NCI-H2107 treated with DMSO at 0.1 percent for 48 hours (cell line): ENCODE measurements around the gene HMX3.

Source experiments
- DNase-seq: peaks from one replicate; lab custom pipeline; 2025; ENCODE audit not compliant: unreplicated experiment; lab: John Stamatoyannopoulos, UW

Gene HMX3

DNA sequence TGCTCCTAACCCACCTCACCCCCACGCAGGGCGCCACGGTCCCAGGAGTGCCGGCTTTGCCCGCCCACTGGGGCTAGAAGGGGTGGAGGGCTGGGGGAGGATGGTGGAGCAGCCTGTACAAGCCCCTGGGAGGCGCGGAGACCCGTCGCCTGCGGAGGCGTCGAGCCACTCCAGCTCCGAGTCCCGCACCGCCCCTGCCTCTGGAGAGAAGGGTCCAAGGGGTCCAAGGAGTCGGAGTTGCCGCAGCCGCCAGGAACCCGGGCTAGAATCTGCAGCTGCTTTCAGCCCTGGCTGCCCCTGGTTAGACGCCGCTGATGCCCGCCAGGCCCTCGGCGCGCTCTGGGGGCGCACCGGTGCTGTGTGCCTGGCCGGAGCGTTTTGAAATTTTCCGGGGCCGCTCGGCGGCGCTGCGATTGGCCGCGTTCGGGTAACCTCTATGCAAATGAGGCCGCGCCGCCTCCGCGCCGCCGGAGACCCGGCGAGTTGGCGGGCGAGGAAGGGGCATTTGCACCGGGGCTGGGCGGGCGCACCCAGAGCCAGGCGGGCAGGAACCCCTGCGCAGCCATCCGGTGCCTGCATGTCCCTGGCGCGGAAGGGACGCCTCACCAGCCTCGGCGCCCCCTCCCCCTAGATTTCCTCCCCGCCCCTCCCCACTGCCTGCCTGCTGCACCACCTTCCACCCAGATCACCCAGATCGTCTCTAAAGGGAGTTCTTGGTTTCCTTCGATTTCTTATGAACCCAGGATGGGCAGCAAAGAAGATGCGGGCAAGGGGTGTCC lies 12.1 kb downstream of the HMX3 start, which contains the start of gene HMX2:
TSS of gene HMX2 (plus strand) at position 502 of the 779 bp plus-strand sequence. CDS start at position 745, 243 bp downstream.
- no peak for DNase-seq

DNA sequence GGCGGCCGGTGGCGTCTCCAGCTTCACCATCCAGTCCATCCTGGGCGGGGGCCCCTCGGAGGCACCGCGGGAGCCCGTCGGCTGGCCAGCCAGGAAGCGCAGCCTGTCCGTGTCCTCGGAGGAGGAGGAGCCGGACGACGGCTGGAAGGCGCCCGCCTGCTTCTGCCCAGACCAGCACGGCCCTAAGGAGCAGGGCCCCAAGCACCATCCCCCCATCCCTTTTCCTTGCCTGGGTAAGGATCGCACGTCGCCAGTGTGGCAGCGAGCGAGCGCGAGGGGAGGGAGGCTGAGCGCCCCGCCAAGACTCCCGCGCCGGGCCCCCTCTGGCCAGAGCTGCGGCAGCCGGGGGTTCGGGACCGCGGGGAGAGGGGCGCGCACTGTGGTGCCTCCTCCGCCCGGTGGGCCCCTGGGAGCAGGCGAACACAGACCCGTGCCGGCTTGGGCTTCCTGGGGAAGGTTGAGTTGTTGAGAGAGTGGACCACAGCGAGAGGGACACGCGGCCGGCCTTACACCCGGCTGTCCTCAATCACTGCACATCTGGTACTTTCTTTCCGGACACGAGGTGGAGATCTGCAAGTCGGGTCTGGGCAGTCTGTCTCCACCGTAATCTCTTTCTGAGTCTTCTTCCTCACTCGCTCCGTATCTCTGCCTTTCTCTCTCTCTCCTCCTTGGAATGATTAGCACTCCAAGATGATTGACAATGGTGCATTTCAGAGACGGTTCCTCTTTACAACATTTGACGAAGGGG lies 12.8 kb downstream of the HMX3 start:
- no peak for DNase-seq

DNA sequence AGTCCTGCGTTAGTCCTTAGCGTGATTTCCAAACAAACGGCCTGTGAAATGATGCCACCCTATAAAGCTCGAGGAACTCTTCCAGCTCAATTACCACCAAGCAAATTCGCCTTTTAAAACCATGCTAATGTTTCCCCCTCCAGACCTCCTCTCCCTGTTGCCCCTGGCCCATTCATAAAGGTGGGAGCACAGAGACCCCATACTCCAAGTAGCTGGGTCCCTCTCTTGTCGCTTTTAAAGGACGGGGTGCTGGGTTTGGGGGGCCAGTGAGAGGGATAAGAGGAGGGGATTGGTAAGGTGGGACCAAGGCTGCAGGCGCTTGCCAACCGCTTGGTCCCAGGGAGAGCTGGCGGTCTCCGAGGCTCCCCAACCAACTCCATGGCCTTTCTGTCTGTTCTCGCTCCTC lies 13.4 kb downstream of the HMX3 start:
- no peak for DNase-seq

DNA sequence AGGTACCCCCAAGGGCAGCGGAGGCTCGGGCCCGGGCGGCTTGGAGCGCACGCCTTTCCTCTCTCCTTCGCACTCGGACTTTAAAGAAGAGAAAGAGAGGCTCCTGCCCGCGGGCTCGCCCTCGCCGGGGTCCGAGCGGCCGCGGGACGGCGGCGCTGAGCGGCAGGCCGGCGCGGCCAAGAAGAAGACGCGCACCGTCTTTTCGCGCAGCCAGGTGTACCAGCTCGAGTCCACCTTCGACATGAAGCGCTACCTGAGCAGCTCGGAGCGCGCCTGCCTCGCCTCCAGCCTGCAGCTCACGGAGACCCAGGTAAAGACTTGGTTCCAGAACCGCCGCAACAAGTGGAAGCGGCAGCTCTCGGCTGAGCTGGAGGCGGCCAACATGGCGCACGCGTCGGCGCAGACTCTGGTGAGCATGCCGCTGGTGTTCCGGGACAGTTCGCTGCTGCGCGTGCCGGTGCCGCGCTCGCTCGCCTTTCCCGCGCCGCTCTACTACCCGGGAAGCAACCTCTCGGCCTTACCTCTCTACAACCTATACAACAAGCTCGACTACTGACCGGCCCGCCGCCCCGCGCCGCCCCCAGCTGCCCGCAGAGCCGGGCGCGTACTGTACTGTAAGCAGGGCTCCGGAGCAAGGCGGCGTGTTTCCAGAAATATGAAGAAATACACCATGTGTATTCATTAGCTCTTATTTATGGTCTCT lies 13.9 kb downstream of the HMX3 start:
- DNase-seq = no peak

DNA sequence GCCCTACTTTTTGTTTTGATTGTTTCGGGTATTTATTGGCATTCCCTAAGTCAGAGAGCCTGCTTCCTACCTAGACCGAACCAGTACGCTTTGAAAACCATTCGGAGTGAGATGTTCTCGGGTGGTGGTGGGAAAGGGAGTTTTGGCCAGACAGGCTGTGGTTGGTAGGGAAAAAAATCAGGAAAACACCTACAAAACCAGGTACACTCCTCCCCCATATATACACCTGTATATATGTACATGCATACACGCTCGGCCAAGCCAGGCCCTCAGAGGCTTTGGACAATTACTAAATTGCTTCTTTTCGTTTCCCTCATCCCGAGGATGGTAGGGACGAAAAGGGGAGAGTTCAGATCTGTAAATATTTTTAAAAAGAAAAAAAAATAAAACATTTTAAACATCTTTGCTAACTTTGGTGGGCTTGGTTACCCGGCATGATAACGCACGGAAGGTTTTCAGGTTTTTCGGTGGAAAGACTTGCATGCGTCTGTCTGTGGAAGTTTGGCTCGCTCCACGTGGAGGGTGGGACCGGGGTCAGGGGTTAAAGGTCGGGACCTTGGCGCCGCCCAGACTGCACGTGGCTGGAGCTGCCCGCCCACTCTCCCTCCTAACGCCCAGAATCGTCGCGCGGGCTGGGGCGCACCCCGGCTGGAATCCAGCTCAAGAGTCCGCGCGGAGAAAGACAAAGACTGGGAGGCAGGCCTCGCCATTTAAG lies 14.7 kb downstream of the HMX3 start:
- DNase-seq = no peak

DNA sequence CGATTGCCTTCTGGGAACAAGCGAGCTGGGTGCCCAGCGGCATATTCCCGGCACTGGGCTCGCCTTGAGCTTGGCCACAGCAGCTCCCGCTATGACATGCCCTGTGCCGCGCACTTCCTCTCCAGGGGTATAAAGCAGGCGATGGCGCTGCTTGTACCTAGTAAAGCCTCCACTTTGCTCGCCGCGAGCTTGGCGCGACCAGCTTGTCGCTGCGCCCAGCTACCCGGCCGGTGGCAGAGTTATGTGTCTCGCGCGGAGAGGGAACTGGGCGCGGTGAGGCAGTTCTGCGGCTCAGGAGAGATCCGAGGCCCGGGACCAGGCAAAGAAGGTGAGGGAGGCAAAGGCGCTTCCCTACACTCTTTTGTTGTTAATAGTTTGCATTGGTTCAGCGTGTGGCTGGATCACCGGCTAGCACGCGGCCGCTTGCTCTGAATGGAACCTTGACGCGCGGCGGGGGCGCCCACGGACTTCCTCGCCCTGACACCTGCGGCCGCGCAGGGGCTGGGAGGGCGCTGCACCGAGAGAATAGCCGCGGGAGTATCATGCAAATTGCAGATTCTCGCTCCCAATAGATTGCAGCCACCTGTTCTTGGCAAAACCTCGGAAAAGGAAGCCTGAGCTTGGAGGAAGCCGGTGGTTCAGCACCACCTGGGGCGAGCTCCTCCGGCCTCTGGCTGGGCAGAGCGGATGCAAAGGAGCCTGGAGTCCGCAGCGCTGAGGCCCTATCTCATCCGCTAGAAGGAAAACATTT lies 15.4 kb downstream of the HMX3 start:
- no peak for DNase-seq

DNA sequence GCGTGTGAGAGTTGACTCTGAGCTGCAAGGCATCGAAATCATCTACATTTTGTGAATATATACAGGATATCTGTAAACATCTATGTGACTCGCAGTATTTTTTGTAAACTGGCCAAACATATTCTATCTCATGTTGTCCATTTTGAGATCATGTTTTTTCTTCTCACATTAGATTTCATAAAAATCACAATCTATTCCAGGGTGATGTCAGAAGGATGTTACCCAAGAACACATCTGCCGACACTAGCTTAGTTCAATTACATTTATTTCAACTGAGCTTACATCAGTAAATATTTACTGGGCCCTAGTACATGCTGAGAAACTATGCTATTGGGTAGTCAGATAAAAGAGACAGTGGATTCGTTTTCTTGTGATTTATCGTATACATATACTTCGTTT lies 16.0 kb downstream of the HMX3 start:
- DNase-seq = no peak

DNA sequence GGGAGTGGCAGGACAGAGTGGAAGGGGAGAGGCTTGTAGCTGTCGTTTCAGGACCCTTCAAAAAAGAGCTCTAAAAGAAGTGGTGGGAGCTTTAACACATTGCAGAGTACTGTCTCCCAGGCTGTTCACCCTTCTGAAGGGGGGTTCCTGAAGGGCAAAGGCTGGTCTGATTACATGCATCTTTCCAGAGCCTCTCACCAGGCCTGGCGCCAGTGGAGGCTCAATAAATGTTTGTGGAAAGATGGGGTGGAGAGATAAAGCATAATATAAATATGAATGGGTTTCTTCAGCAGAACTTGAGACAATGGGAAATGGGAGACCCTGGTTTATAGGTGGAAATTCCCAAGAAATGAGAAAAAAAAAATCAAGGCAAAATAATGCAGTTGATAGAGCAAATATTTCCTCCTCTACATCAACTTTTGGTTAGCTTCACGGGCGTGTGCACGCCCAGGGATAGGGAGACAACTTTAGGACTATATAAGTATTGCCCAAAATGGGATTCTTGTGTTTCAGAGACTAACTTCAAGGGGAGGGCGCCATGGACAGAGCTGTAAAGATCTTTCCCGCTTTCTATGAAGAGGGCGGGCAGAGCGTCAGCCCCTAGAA lies 17.8 kb downstream of the HMX3 start:
- DNase-seq = no peak

DNA sequence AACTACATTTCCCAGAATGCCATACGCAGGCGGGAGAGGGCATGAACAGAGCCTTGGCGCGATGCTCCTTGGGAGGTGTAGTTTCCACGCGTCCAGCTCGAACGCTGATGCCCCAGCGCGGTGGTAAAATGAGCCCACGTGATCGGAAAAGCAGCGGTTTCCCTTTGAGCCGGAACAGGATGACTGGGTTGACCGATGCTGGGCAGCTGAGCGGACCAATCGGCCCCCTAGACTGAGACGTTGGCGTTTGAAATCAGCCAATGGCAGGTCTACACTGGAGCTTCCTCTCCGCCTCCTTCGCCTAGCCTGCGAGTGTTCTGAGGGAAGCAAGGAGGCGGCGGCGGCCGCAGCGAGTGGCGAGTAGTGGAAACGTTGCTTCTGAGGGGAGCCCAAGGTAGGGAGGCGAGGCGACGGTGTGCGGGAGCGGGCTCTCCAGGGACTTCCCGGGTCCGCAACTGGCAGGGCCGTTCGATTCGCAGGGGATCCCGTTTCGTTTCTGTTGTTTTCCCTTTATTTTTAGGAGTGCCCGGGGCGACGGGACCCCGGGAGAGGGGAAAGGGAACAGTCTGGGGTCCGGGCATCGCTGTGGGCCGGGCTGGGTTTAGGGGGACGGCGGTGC lies 18.4 kb downstream of the HMX3 start, which contains the start of gene BUB3:
TSS of gene BUB3 (plus strand) at position 311 of the 619 bp plus-strand sequence. CDS start 516 bp downstream, outside the sequence.
- peak; percentile 96 for DNase-seq

DNA sequence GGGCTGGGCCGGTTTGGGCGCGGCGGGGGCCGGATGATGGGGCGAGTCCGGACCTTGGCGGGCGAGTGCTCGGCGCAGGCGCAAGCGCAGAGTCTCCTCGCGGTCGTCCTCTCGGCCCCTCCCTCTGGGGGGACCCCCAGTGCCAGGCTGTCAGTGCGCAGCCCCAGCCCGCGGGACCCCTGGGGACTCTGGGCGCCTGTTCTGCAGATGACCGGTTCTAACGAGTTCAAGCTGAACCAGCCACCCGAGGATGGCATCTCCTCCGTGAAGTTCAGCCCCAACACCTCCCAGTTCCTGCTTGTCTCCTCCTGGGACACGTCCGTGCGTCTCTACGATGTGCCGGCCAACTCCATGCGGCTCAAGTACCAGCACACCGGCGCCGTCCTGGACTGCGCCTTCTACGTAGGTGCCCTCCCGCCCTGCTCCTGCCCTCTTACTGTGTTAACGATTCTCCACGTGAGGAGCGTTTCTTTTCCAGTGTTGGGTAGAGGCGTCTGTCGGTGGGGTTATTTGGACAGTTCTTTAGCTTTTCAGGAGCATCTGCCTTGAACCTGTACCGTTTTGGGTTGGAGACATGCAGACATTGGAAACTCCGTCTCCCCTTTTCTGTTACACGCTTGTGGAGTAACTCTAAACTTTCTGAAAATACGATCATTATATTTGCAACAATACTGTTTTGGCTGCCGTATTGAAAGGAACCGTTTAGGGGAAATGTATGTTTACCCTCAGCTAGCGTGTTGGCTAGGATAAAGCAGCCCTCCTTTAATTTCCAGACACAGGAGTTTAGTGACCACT lies 19.1 kb downstream of the HMX3 start:
- DNase-seq = no peak

DNA sequence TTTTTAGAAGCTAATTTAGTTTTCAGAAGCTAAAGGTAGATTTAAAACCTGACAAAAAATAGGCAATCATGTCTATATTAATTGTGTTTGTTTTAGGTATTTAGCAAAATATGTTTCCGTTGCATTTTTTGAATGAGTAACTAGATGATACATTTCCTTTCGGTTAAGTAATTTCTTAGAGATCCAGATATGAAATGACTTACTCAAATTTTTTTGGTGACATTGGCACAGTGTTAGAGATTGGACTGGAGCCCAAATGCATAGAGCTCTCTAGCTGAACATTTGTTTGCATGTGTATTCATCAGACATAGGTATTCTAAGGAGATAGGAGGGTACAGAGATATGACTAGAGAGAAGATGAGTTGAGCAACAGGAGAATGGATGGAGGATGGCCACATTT lies 20.3 kb downstream of the HMX3 start:
- no peak for DNase-seq

DNA sequence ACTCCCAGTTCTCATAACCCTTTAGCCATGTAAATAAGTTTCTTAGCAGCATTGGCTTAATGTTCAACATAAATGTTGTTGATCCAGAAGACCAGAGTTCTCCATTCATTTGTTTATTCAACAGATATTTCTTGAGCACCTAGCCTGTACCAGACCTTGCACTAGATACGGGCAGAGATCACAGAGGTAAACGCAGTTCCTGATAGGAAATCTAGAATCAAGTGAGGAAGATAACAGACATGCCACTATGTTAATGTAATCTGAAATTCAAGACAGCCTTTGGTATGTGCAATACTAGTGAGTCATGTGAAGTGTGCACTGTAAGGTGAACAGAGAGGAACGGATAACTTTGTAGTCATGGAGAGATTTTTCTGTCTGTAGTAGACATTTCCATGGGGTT lies 21.4 kb downstream of the HMX3 start:
- no peak for DNase-seq

DNA sequence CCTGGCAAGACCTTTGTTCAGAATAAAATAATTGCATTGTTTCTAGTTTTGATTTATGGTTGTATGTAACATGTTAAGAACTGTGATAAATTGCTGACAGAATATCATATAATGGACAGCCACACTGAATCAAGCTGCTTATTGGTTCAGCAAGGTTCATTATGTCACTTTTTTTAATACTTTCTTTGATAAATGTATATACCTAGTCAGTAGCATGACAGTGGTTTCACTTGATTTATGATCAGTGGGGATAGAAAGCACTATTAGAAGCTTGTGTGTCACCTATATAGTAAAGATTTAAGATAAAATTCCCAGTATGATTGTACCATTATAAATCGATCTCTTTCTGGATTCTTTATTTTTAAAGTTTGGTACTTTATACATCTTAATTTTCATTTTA lies 22.9 kb downstream of the HMX3 start:
- DNase-seq = no peak

DNA sequence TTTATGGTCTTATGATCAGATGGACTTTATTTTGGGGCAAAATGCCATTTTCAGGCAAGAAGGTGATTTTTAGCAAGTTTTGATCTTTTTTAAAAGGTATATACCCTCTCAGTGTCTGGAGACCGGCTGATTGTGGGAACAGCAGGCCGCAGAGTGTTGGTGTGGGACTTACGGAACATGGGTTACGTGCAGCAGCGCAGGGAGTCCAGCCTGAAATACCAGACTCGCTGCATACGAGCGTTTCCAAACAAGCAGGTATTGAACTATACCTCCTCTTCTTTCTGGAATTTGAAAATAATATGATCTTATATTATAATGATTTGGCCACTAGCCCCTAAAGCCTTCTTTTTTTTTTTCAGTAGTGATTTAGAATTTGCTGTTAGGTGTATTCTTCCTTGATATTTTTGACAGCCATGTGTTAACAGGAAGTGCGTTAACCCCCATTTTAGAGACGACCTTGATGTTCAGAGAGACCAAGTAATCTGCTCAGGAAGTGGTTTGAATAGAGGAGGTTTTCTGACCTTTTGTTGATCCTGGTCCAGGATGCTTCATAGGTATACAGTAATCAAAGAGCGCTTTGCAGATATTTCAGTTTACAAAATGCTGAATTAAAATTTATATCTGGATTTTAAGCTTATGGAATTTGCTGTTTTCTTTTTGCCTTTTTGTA lies 24.7 kb downstream of the HMX3 start:
- DNase-seq = no peak

DNA sequence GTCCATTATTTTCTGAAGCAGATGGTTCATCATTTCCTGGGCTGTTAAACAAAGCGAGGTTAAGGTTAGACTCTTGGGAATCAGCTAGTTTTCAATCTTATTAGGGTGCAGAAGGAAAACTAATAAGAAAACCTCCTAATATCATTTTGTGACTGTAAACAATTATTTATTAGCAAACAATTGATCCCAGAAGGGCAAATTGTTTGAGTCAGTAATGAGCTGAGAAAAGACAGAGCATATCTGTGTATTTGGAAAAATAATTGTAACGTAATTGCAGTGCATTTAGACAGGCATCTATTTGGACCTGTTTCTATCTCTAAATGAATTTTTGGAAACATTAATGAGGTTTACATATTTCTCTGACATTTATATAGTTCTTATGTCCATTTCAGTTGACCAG lies 28.5 kb downstream of the HMX3 start:
- no peak for DNase-seq

DNA sequence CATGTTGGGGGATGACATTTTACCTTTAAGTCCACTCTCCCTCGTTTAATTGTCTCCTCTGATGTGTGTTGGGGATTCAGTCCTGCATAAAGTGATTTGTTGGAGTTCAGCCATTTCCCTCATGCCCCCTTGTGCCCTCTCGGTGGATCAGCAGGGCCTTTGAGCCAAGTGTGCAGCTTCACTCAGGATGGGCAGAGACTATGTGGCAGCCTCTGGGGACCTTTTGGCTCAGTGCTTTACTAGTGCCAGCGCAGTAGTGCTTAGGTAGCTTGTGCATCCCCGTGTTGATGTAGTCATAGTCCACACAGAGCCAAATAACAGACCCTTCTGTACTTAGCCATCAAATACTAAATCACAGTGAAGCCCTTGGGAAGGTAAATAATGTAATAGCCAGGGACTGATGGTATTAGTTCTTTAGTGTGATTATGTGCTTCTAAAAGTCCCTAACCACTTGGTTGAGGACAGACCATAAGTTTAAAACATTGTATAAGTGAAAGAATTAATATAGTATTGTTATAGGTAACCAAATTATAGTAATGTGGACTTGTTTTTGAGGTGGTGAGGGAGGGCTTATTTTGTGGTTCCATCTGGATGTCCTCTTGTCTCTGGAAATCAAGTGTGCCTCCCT lies 29.8 kb downstream of the HMX3 start:
- no peak for DNase-seq

DNA sequence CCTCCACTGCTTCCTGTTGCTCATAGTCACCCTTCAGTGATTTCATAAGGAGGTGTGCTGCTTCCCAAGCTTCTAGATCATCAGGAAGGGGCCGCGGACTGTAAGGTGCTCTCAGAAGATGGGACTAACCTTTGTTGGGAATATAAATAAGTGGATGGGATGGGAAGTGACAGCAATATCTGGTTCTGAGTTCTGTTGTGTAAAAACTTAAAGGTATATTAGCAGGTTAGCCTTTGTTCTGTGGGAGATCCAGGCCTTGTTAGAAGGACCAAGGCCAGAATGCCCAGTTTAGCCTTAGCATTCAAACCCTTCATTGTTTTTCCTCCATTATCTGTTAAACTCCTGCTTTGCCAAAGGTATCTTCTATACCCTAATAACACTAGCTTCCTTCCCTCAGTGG lies 30.8 kb downstream of the HMX3 start:
- DNase-seq = no peak

DNA sequence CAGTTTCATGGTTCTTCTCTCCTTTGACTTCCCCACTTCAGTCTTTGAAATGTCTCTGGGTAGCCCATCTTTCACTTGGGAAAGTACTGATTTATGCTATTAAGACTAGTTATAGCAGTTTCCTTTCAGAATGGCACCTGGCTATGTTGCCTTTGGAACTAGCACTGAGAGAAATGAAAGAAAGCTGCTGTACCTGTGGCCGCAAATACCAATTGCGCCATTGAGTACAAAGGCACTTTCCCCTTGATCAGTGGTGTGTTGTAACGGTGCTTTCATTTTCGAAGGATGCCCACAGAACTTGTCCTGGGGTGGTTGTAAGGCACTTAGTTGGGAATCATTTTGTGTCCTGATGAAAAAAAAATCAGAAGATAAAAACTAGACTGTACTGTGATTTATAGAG lies 35.2 kb downstream of the HMX3 start:
- DNase-seq = no peak
